ENCODE data around the gene FOXA3.

DNA sequence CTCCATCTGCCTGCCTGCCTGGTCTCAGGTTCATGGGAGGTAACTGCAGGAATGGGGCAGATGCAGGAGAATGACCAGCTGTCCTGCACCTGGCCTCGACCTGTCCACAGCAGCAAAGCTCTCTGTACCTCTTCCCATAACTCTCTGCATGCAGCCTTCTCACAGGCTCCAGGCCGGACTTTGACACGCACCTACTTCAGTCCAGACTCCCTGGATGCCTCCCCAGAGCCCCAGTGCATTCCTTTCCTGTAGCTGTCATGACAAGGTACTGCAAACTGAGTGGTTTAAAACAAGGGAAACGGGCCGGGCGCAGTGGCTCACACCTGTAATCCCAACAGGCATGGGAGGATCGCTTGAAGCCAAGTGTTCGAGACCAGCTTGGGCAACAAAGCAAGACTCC is 47.2 kb downstream of the FOXA3 start:
- TF ChIP-seq, protein P1, sequence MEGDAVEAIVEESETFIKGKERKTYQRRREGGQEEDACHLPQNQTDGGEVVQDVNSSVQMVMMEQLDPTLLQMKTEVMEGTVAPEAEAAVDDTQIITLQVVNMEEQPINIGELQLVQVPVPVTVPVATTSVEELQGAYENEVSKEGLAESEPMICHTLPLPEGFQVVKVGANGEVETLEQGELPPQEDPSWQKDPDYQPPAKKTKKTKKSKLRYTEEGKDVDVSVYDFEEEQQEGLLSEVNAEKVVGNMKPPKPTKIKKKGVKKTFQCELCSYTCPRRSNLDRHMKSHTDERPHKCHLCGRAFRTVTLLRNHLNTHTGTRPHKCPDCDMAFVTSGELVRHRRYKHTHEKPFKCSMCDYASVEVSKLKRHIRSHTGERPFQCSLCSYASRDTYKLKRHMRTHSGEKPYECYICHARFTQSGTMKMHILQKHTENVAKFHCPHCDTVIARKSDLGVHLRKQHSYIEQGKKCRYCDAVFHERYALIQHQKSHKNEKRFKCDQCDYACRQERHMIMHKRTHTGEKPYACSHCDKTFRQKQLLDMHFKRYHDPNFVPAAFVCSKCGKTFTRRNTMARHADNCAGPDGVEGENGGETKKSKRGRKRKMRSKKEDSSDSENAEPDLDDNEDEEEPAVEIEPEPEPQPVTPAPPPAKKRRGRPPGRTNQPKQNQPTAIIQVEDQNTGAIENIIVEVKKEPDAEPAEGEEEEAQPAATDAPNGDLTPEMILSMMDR (IDR thresholded peaks at IDR 0.05), result no peak
- TF ChIP-seq POLR2A (IDR thresholded peaks at IDR 0.05) (no peak), POLR2AphosphoS5 (IDR thresholded peaks at IDR 0.05) (no peak)

Data from gastroesophageal sphincter (tissue), 3 donors.